Astrocyte of the cerebellum (primary cell): Measurements from ENCODE around the gene NISCH.

Source experiments
- DNase-seq: peaks from one replicate; pipeline ENCODE4 v3.0.0-alpha.2; 2011; ENCODE audit warnings: low read depth
- H3K4me3 ChIP-seq: 2 replicates; pipeline ENCODE4 v1.5.1; 2011; ENCODE audit warnings: mild to moderate bottlenecking, low read depth, low read length, moderate library complexity
- in situ Hi-C: cut with HindIII; loops from 2 replicates; pipeline ENCODE4 v1.10.0; 2017; ENCODE audit warnings: low sequenced_read_pairs
- TF ChIP-seq, protein P1 (sequence below): IDR thresholded peaks from 2 replicates; pipeline ENCODE4 v1.5.1; 2012; ENCODE audit warnings: low read length, low read depth, moderate library complexity, mild to moderate bottlenecking; ENCODE audit errors: missing control alignments

Gene NISCH

DNA sequence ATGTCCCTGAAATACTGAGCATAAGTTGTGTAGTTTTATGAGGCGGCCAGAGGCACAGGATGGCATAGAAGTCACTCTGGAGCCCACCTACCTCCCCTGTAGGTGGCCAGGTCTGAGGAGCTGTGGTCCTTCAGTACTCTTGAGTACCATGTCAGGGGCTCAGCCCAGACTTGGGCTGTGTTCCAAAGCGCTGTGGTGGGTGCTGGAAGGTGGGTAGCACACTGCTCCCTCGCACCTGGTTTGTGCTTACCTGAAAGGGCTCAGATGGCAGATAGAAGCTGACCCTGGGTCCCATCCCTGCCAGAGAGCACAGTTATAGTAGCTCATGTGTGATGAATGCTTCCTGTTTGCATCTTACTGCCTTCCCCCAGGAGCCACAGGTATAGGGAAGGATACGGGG lies 15.5 kb downstream of the NISCH start:
- TF ChIP-seq, protein P1, sequence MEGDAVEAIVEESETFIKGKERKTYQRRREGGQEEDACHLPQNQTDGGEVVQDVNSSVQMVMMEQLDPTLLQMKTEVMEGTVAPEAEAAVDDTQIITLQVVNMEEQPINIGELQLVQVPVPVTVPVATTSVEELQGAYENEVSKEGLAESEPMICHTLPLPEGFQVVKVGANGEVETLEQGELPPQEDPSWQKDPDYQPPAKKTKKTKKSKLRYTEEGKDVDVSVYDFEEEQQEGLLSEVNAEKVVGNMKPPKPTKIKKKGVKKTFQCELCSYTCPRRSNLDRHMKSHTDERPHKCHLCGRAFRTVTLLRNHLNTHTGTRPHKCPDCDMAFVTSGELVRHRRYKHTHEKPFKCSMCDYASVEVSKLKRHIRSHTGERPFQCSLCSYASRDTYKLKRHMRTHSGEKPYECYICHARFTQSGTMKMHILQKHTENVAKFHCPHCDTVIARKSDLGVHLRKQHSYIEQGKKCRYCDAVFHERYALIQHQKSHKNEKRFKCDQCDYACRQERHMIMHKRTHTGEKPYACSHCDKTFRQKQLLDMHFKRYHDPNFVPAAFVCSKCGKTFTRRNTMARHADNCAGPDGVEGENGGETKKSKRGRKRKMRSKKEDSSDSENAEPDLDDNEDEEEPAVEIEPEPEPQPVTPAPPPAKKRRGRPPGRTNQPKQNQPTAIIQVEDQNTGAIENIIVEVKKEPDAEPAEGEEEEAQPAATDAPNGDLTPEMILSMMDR = no peak
- DNase-seq = no peak
- in situ Hi-C loops = loop anchor here (5.0 kb wide), 1 partner anchor 101 kb away; no protein-coding TSS in a partner anchor
- H3K4me3 ChIP-seq = no peak overlapping the region

DNA sequence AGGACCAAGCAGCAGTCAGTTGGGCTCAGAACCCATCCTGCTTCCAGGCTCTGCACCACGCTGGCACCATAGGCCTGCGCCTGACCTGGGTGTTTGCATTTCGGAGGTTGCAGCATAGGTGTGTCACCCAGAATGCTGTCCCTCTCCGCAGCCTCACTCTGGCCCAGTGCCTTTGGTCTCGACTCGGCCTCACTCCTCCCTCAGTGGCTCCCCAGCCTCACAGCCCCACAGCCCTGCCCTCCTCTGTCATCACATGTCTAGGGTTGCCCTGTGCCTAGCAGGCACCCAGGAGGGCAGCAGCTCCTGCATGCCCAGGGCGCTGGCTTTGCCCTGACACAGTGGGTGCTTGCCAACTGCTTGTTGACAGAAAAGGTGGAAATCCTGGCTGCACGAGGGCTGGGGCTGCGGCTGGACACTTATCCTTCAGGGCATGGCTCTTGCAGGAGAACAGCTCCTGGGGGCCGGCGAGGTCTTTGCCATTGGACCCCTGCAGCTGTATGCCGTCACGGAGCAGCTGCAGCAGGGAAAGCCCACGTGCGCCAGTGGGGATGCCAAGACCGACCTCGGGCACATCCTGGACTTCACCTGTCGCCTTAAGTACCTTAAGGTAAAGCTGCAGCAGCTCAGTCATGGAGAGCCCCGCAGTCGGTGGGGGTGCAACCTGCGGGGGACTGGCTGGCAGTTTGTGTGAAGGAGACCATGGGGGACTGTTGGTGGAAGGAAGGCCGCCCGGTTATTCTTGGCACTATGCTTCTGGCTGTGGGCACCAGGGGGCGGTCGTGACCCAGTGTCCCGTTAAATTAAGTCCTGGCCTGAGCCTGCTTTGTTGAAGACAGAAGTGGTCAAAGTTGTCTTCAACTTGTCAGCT lies 16.2 kb downstream of the NISCH start:
- no peak overlapping the region for H3K4me3 ChIP-seq
- DNase-seq = no peak
- TF ChIP-seq, protein P1 = peak; percentile 64
- in situ Hi-C loops = loop anchor here (5.0 kb wide), 1 partner anchor 101 kb away; no protein-coding TSS in a partner anchor

DNA sequence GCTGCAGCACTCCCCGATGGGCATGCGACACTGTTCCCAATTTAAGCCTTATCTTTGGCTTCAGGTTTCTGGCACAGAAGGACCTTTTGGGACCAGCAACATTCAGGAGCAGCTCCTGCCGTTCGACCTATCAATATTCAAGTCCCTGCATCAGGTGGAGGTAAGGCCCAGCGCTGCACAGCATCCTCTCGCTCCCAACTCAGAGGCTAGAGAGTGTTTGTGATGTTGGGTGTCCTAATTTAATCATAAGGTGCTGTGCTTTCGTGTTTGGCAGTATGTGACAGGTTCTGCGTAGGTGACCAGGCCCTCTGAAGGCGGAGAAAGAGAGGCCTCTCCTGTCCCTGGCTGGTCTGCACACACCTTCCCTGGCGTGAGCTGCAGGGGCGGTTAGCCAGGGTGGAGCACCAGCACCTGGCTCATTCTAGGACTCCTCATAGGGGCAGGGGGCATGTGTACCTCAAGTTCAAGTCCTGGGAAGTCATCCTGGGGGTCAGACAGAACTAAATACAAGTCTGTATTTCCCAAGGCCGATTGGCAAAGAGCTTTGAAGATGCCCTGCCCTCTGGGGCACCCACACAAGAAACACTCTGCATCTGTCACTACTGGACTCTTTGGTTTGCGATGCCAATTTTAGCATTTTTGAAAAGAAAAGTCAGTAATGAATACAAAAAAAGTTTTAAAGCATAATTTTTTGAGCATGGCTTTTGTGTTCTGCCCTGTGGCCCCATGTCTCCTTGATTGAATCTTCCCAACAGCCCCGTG lies 17.0 kb downstream of the NISCH start:
- DNase-seq = no peak
- in situ Hi-C loops = loop anchor here (5.0 kb wide), 1 partner anchor 100 kb away; no protein-coding TSS in a partner anchor
- H3K4me3 ChIP-seq = no peak overlapping the region
- TF ChIP-seq, protein P1 = no peak

DNA sequence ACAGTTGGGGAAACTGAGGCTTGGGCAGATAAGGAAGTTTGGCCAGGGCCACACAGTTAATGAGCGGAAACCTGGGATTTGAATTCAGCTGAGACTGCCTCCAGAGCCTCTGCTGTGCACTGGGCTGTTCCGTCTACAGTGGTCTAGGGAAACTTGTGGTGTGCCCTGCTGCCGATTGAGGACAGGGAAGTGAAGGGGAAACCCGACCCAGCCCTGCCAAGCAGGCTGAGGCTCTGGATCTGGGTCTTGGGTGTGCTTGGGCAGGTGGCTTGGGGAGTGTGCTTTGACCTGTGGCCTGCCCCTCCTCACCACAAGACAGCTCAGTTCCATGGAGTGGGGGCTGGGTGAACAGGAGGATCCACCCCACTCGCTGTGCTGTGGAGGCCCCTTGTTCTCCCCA lies 17.6 kb downstream of the NISCH start:
- no peak overlapping the region for H3K4me3 ChIP-seq
- TF ChIP-seq, protein P1 = no peak
- in situ Hi-C loops = loop anchor here (5.0 kb wide), 1 partner anchor 99 kb away; no protein-coding TSS in a partner anchor
- no peak for DNase-seq

DNA sequence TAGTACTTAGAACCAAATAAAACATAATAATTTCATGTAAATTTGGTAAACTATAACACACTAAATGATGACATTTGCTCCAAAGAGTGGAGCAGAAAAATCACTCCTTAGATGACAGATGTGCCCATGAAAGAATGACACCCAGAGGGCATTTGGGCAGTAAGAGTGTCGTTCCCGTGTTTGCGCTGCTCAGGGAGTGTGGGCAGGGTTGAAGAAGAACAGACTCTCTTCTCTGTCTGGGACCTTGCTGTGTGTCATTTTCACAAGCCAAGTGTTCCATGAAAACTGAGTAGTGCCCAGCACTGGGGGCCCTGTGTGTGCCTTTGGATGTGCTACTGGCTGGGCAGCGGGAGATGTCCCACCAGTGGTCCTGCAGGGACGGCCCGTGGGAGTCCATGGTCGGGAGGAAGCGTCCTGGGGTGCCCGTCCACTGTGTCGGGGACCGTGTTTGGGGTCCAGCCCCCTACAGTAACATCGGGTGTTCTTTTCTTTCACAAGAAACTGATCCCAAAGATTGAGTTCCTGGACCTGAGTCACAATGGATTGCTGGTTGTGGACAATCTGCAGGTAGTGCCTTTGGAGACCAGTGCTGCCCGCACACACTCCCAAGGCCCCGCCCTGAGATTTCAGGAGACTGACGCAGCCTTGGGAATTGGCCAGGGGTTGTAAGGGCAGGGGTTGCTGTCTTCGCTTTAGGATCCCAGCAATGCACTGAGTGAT lies 21.8 kb downstream of the NISCH start:
- in situ Hi-C loops = no loop called here
- DNase-seq = no peak
- TF ChIP-seq, protein P1 = no peak

DNA sequence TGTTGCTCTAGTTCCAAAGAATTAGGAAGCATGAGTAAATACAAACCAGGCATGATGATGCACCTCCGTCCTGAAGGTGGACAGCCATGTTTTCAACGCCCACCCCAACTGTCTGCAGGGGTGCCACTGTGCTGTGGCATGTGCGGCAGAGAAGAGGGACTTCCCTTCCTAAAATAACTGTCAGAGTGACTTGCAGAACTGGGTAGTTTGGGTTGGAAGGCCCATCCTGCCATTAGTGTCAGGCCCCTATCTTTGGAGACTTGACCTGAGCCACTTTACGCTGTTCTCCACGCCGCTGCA lies 22.3 kb downstream of the NISCH start:
- TF ChIP-seq, protein P1 = no peak
- in situ Hi-C loops = no loop called here
- DNase-seq = no peak
- H3K4me3 ChIP-seq = no peak overlapping the region

More for the DNA sequence above, 21.8 kb downstream of the NISCH start:
- H3K4me3 ChIP-seq = no peak overlapping the region
